HG02970 (cell line): ENCODE measurements around the gene ADGB.

ENCODE experiments used
- ATAC-seq: cut with Tn5 transposase; IDR thresholded peaks from one replicate; pipeline ENCODE4 v1.9.1; 2021; ENCODE audit warnings: mild to moderate bottlenecking, moderate library complexity, moderate number of reproducible peaks; ENCODE audit not compliant: unreplicated experiment, low FRiP score

The ADGB gene

GRCh38 chr6:146628350-146628749 is 29.6 kb downstream of the ADGB start:
- no peak for ATAC-seq

GRCh38 chr6:146634022-146634421 is 35.2 kb downstream of the ADGB start:
- no peak for ATAC-seq

GRCh38 chr6:146635165-146635564 is 36.4 kb downstream of the ADGB start:
- ATAC-seq, result no peak

- ATAC-seq, result no peak
These were observed 37.7 kb downstream of the ADGB start for GRCh38 chr6:146636481-146636880.

GRCh38 chr6:146642921-146643320 is 44.1 kb downstream of the ADGB start:
- no peak for ATAC-seq

- no peak for ATAC-seq
These were observed 52.2 kb downstream of the ADGB start for GRCh38 chr6:146650799-146651481.

- no peak for ATAC-seq
These were observed 52.7 kb downstream of the ADGB start for GRCh38 chr6:146651482-146651863.

- ATAC-seq, result no peak
These were observed 58.7 kb downstream of the ADGB start for GRCh38 chr6:146657432-146657831.

- ATAC-seq, result no peak
These were observed 66.1 kb downstream of the ADGB start for GRCh38 chr6:146664871-146665360.

GRCh38 chr6:146666909-146667308 is 68.1 kb downstream of the ADGB start:
- no peak for ATAC-seq

- no peak for ATAC-seq
These were observed 71.4 kb downstream of the ADGB start for GRCh38 chr6:146670161-146670560.

GRCh38 chr6:146673069-146673468 is 74.3 kb downstream of the ADGB start:
- ATAC-seq, result no peak

GRCh38 chr6:146679386-146679785 is 80.6 kb downstream of the ADGB start:
- ATAC-seq, result no peak

- ATAC-seq, result no peak
These were observed 84.1 kb downstream of the ADGB start for GRCh38 chr6:146682919-146683318.

- no peak for ATAC-seq
These were observed 91.0 kb downstream of the ADGB start for GRCh38 chr6:146689806-146690205.

GRCh38 chr6:146693342-146693741 is 94.6 kb downstream of the ADGB start:
- ATAC-seq, result no peak

- ATAC-seq, result no peak
These were observed 99.1 kb downstream of the ADGB start for GRCh38 chr6:146697921-146698320.

GRCh38 chr6:146700078-146700686 is 101.4 kb downstream of the ADGB start:
- ATAC-seq, result peak; percentile 80

GRCh38 chr6:146701632-146702031 is 102.9 kb downstream of the ADGB start:
- no peak for ATAC-seq

- ATAC-seq, result no peak
These were observed 110.4 kb downstream of the ADGB start for GRCh38 chr6:146709036-146709622.

GRCh38 chr6:146719387-146719786 is 120.6 kb downstream of the ADGB start:
- no peak for ATAC-seq

- no peak for ATAC-seq
These were observed 140.9 kb downstream of the ADGB start for GRCh38 chr6:146739696-146740095.
